ENCODE measurements around the gene MAPT.

Gene MAPT

GRCh38 chr17:46046957-46047356 is 152.6 kb downstream of the MAPT start:
- TF ChIP-seq TAF1 (IDR thresholded peaks at IDR 0.05; ENCODE audit: low read depth) (no peak), MAX (IDR thresholded peaks at IDR 0.05) (no peak), USF1 (IDR thresholded peaks at IDR 0.05) (no peak), TEAD4 (IDR thresholded peaks at IDR 0.05) (no peak), FOXM1 (IDR thresholded peaks at IDR 0.05; ENCODE audit: borderline replicate concordance, low read depth) (no peak), EGR1 (IDR thresholded peaks at IDR 0.05) (no peak), REST (IDR thresholded peaks at IDR 0.05; ENCODE audit: low read depth) (no peak), NFIC (IDR thresholded peaks at IDR 0.05) (no peak), CREB1 (IDR thresholded peaks at IDR 0.05; ENCODE audit: low read depth) (no peak)

- no peak for TF ChIP-seq TCF12 (IDR thresholded peaks at IDR 0.05; ENCODE audit: low read depth)
- no peak for TF ChIP-seq FOXM1 (IDR thresholded peaks at IDR 0.05; ENCODE audit: borderline replicate concordance, low read depth)
- no peak for TF ChIP-seq TAF1 (IDR thresholded peaks at IDR 0.05; ENCODE audit: low read depth)
- TF ChIP-seq CREB1 (IDR thresholded peaks at IDR 0.05; ENCODE audit: low read depth), result no peak
- TF ChIP-seq CEBPB (IDR thresholded peaks at IDR 0.05), result no peak
- no peak for TF ChIP-seq NFIC (IDR thresholded peaks at IDR 0.05)
- TF ChIP-seq RAD21 (IDR thresholded peaks at IDR 0.05; ENCODE audit: low read depth), result no peak
- TF ChIP-seq USF1 (IDR thresholded peaks at IDR 0.05), result no peak
- no peak for TF ChIP-seq YY1 (IDR thresholded peaks at IDR 0.05; ENCODE audit: low read depth)
- no peak for TF ChIP-seq REST (IDR thresholded peaks at IDR 0.05; ENCODE audit: low read depth)
- TF ChIP-seq EGR1 (IDR thresholded peaks at IDR 0.05), result no peak
- no peak for TF ChIP-seq MAX (IDR thresholded peaks at IDR 0.05)
- no peak for TF ChIP-seq EP300 (IDR thresholded peaks at IDR 0.05; ENCODE audit: borderline replicate concordance)
These were observed 153.0 kb downstream of the MAPT start for GRCh38 chr17:46047398-46047797.

GRCh38 chr17:46047856-46048255 is 153.5 kb downstream of the MAPT start:
- TF ChIP-seq CREB1 (IDR thresholded peaks at IDR 0.05; ENCODE audit: low read depth) (no peak), RAD21 (IDR thresholded peaks at IDR 0.05; ENCODE audit: low read depth) (no peak), ZBTB7A (IDR thresholded peaks at IDR 0.05; ENCODE audit: low read depth) (no peak), MAX (IDR thresholded peaks at IDR 0.05) (no peak), USF1 (IDR thresholded peaks at IDR 0.05) (no peak), YY1 (IDR thresholded peaks at IDR 0.05; ENCODE audit: low read depth) (no peak), NFIC (IDR thresholded peaks at IDR 0.05) (no peak), FOXM1 (IDR thresholded peaks at IDR 0.05; ENCODE audit: borderline replicate concordance, low read depth) (no peak), CEBPB (IDR thresholded peaks at IDR 0.05) (no peak), EP300 (IDR thresholded peaks at IDR 0.05; ENCODE audit: borderline replicate concordance) (no peak), TEAD4 (IDR thresholded peaks at IDR 0.05) (no peak)

GRCh38 chr17:46049656-46050055 is 155.3 kb downstream of the MAPT start:
- TF ChIP-seq REST (IDR thresholded peaks at IDR 0.05; ENCODE audit: low read depth) (no peak), RAD21 (IDR thresholded peaks at IDR 0.05; ENCODE audit: low read depth) (no peak), YY1 (IDR thresholded peaks at IDR 0.05; ENCODE audit: low read depth) (no peak), TCF12 (IDR thresholded peaks at IDR 0.05; ENCODE audit: low read depth) (no peak), MAX (IDR thresholded peaks at IDR 0.05) (no peak), EGR1 (IDR thresholded peaks at IDR 0.05) (no peak), EP300 (IDR thresholded peaks at IDR 0.05; ENCODE audit: borderline replicate concordance) (no peak), CREB1 (IDR thresholded peaks at IDR 0.05; ENCODE audit: low read depth) (no peak), NFIC (IDR thresholded peaks at IDR 0.05) (no peak), USF1 (IDR thresholded peaks at IDR 0.05) (no peak), FOXM1 (IDR thresholded peaks at IDR 0.05; ENCODE audit: borderline replicate concordance, low read depth) (no peak), CEBPB (IDR thresholded peaks at IDR 0.05) (no peak), TEAD4 (IDR thresholded peaks at IDR 0.05) (no peak), TAF1 (IDR thresholded peaks at IDR 0.05; ENCODE audit: low read depth) (no peak)

Data from Ishikawa (cell line).